Activated T-helper 1 cell treated with Interleukin-2 at 50 U/mL for 16 hours (primary cell): ENCODE measurements around the gene FER.
"Not testable (repeated sequence)": the region's sequence is repeated elsewhere in the genome, so short reads cannot be mapped to it uniquely, and the experiment has no call there.

Experiments
- DNase-seq: peaks from one replicate; pipeline ENCODE4 v3.0.0-alpha.2; 2020; ENCODE audit warnings: low read depth

FER gene

GRCh38 chr5:108881133-108881532, 133.4 kb downstream of the FER start:
- no peak for DNase-seq

GRCh38 chr5:108884736-108885135, 137.0 kb downstream of the FER start:
- DNase-seq, result no peak

GRCh38 chr5:108898257-108898656, 150.6 kb downstream of the FER start:
- DNase-seq, result no peak

GRCh38 chr5:108898707-108899106, 151.0 kb downstream of the FER start:
- DNase-seq, result no peak

- DNase-seq, result not testable (repeated sequence)
Measured at GRCh38 chr5:108899244-108899643, 151.5 kb downstream of the FER start.

- DNase-seq, result no peak
Measured at GRCh38 chr5:108900668-108901067, 153.0 kb downstream of the FER start.

GRCh38 chr5:108905805-108906204, 158.1 kb downstream of the FER start:
- no peak for DNase-seq

- DNase-seq, result no peak
Measured at GRCh38 chr5:108910627-108911026, 162.9 kb downstream of the FER start.

- no peak for DNase-seq
Measured at GRCh38 chr5:108911055-108911454, 163.4 kb downstream of the FER start.

GRCh38 chr5:108917596-108917995, 169.9 kb downstream of the FER start:
- no peak for DNase-seq

GRCh38 chr5:108919591-108920326, 172.1 kb downstream of the FER start:
- DNase-seq, result no peak

GRCh38 chr5:108924457-108924961, 176.8 kb downstream of the FER start:
- DNase-seq, result no peak

GRCh38 chr5:108925073-108925472, 177.4 kb downstream of the FER start:
- no peak for DNase-seq

- no peak for DNase-seq
Measured at GRCh38 chr5:108930107-108930506, 182.4 kb downstream of the FER start.

GRCh38 chr5:108935611-108936010, 187.9 kb downstream of the FER start:
- DNase-seq, result no peak

- no peak for DNase-seq
Measured at GRCh38 chr5:108937221-108937620, 189.5 kb downstream of the FER start.

- no peak for DNase-seq
Measured at GRCh38 chr5:108940506-108940905, 192.8 kb downstream of the FER start.

GRCh38 chr5:108941746-108942145, 194.0 kb downstream of the FER start:
- DNase-seq, result no peak

GRCh38 chr5:108942701-108943100, 195.0 kb downstream of the FER start:
- DNase-seq, result no peak

GRCh38 chr5:108945094-108945493, 197.4 kb downstream of the FER start:
- no peak for DNase-seq

- no peak for DNase-seq
Measured at GRCh38 chr5:108946008-108946407, 198.3 kb downstream of the FER start.

GRCh38 chr5:108947164-108947563, 199.5 kb downstream of the FER start:
- no peak for DNase-seq

GRCh38 chr5:108950276-108950675, 202.6 kb downstream of the FER start:
- DNase-seq, result no peak

GRCh38 chr5:108953940-108954339, 206.2 kb downstream of the FER start:
- DNase-seq, result no peak
